Ishikawa (cell line): ENCODE results near the gene VASN.

Experiments
- CEBPB ChIP-seq: IDR thresholded peaks from 2 replicates; pipeline ENCODE4 v1.6.1; 2012
- CREB1 ChIP-seq: IDR thresholded peaks from 2 replicates; pipeline ENCODE4 v1.6.1; 2012; ENCODE audit warnings: low read depth
- EGR1 ChIP-seq: IDR thresholded peaks from 2 replicates; pipeline ENCODE4 v1.6.1; 2012
- EP300 ChIP-seq: IDR thresholded peaks from 2 replicates; pipeline ENCODE4 v1.6.1; 2012; ENCODE audit warnings: borderline replicate concordance
- FOXM1 ChIP-seq: IDR thresholded peaks from 2 replicates; pipeline ENCODE4 v1.6.1; 2012; ENCODE audit warnings: low read depth, borderline replicate concordance
- NFIC ChIP-seq: IDR thresholded peaks from 2 replicates; pipeline ENCODE4 v1.6.1; 2012
- REST ChIP-seq: IDR thresholded peaks from 2 replicates; pipeline ENCODE4 v1.6.1; 2012; ENCODE audit warnings: low read depth, mild to moderate bottlenecking
- TAF1 ChIP-seq: IDR thresholded peaks from 2 replicates; pipeline ENCODE4 v1.6.1; 2012; ENCODE audit warnings: low read depth, mild to moderate bottlenecking
- TCF12 ChIP-seq: IDR thresholded peaks from 2 replicates; pipeline ENCODE4 v1.6.1; 2012; ENCODE audit warnings: low read depth
- TEAD4 ChIP-seq: IDR thresholded peaks from 2 replicates; pipeline ENCODE4 v1.6.1; 2012
- YY1 ChIP-seq: IDR thresholded peaks from 2 replicates; pipeline ENCODE4 v1.6.1; 2012; ENCODE audit warnings: low read depth
- ZBTB7A ChIP-seq: IDR thresholded peaks from 2 replicates; pipeline ENCODE4 v1.6.1; 2012; ENCODE audit warnings: low read depth
- TF ChIP-seq, protein P1 (sequence below): IDR thresholded peaks from 2 replicates; pipeline ENCODE4 v1.6.1; 2012
- TF ChIP-seq, protein P2 (sequence below): IDR thresholded peaks from 2 replicates; pipeline ENCODE4 v1.6.1; 2012

The VASN gene

DNA sequence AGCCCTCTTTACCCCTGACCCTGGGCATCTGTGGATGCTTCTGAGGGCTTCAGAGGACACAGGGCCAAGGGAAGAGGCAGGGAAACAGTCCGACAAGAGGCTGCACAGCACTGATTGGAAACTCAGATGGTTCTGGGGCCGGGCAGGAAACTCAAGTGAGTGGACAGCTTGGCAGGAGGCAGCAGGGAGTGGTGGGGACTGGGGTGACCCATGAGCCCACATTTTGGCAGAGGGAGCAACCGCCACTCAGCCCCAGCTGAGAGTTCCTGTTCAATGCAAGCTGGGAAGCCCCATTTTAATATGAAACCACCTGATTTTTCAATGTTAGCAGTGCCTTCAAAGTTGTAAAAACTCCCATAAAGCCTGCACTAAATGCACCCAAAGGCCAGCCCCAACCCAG, 1.5 kb upstream of the VASN start:
- TF ChIP-seq NFIC (no peak), TCF12 (no peak), CREB1 (no peak)
- TF ChIP-seq, protein P1, sequence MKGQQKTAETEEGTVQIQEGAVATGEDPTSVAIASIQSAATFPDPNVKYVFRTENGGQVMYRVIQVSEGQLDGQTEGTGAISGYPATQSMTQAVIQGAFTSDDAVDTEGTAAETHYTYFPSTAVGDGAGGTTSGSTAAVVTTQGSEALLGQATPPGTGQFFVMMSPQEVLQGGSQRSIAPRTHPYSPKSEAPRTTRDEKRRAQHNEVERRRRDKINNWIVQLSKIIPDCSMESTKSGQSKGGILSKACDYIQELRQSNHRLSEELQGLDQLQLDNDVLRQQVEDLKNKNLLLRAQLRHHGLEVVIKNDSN: no peak

GRCh38 chr16:4370570-4371356, 885 bp upstream of the VASN start:
- no peak for TF ChIP-seq TEAD4
- TF ChIP-seq, protein P2, sequence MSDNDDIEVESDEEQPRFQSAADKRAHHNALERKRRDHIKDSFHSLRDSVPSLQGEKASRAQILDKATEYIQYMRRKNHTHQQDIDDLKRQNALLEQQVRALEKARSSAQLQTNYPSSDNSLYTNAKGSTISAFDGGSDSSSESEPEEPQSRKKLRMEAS: no peak
- TF ChIP-seq TAF1: no peak

GRCh38 chr16:4372001-4372577, 441 bp downstream of the VASN start:
- TF ChIP-seq TAF1 (no peak), TCF12 (no peak), EGR1 (no peak), CREB1 (no peak), NFIC (no peak; the same call in 1 of the 2 replicates)
- TF ChIP-seq, protein P2: peak; percentile 17; the same call in 1 of the 2 replicates

DNA sequence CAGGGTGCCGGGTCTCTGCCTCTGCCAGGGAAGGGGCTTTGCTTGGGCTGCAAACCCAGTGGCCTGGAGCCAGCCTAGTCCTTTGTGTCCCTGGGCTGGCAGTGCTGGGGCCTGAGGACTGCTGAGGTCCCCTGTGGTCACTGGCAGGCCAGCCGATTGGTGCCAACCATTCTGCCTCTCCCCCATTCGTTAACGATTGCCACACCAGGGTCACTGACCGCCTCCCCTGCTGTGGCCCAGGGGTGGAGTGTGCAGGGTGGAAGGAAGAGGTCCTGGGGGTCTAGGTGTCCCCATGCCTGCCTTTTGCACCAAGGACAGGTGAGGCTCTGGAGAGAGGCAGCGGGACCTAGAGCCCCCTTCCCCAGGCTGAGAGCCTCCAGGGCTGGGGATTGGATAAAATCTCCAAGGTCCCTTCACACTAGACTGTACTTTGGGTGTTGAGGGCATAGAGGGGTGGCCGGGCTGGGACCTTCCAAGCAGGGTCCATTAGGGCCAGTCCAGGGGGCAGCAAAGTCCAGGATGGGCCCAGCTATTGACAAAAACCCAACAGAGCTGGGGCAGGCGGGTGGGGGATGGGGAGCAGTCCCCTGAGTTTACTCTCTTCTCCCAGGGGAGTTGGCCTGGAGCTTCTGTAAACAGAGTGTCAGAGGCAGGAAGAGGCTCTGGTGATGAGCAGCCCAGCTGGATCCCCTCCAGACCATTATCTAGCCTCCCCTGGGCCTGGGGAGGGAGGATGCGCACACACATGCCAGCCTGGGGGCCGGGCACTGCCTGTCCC, 1.1 kb downstream of the VASN start:
- no peak for TF ChIP-seq TEAD4
- peak; percentile 58; the same call in 1 of the 2 replicates for TF ChIP-seq CEBPB
- TF ChIP-seq ZBTB7A: no peak; the same call in 1 of the 2 replicates
- TF ChIP-seq TAF1: 0 out of 2 replicates have a peak, but pooled peaks have one; percentile 9
- TF ChIP-seq TCF12: no peak
- TF ChIP-seq, protein P1: no peak
- no peak; the same call in 1 of the 2 replicates for TF ChIP-seq NFIC
- TF ChIP-seq, protein P2: 0 out of 2 replicates have a peak, but pooled peaks have one; percentile 0

- TF ChIP-seq FOXM1: no peak
- peak; percentile 36; the same call in 1 of the 2 replicates for TF ChIP-seq NFIC
These were observed 1.8 kb downstream of the VASN start for GRCh38 chr16:4373356-4373908.

- peak; percentile 32; the same call in 1 of the 2 replicates for TF ChIP-seq EP300
- TF ChIP-seq YY1: no peak
- no peak for TF ChIP-seq CEBPB
- TF ChIP-seq REST: no peak
- TF ChIP-seq, protein P1: peak; percentile 46
- peak; percentile 15; the same call in 1 of the 2 replicates for TF ChIP-seq TCF12
- peak; percentile 77 for TF ChIP-seq EGR1
- TF ChIP-seq, protein P2: peak; percentile 77
- TF ChIP-seq FOXM1: peak; percentile 25; the same call in 1 of the 2 replicates
- TF ChIP-seq NFIC: peak; percentile 75
- TF ChIP-seq TEAD4: peak; percentile 77
These were observed 2.5 kb downstream of the VASN start for GRCh38 chr16:4373909-4374742.
